Esophagus muscularis mucosa (tissue), 4 donors: ENCODE data around the gene TMEM131L. TPM values are rescaled to one million over a fixed set of nuclear protein-coding genes. Genes with fewer than 3 reads are reported as not detected.

ENCODE experiments used
- DNase-seq: peaks from one replicate; pipeline ENCODE4 v3.0.0-alpha.2; 2017; ENCODE audit errors: extremely low spot score
- H3K27ac ChIP-seq, 4 donors: fragments of 200-600 bp; sonication (generic); replicated peaks in 1 of 4; 1 replicate in 3 of 4; 2 replicates in 1 of 4; pipeline ENCODE4 v1.5.1; 2016 to 2019; ENCODE audit warnings: mild to moderate bottlenecking in 1 of 4
- H3K27me3 ChIP-seq, 4 donors: fragments of 200-600 bp; sonication (generic); one replicate each; pipeline versions ENCODE4 v1.5.1 to v1.6.0; 2016 to 2019
- H3K36me3 ChIP-seq, 4 donors: fragments of 200-600 bp; sonication (generic); one replicate each; pipeline ENCODE4 v1.5.1; 2016 to 2019
- H3K4me1 ChIP-seq, 4 donors: fragments of 200-600 bp; sonication (generic); one replicate each; pipeline ENCODE4 v1.5.1; 2016 to 2019
- H3K4me3 ChIP-seq, 4 donors: fragments of 200-600 bp; sonication (generic); 1 replicate in 2 of 4; 2 replicates in 2 of 4; pipeline ENCODE4 v1.5.1; 2016 to 2019; ENCODE audit warnings: mild to moderate bottlenecking in 4 of 4, moderate library complexity in 1 of 4
- H3K9me3 ChIP-seq, 4 donors: fragments of 200-600 bp; sonication (generic); 1 replicate in 3 of 4; 2 replicates in 1 of 4; pipeline ENCODE4 v1.5.1; 2016 to 2019
- EP300 ChIP-seq: sonication (generic); formaldehyde crosslinking; IDR thresholded peaks from one replicate; pipeline ENCODE4 v1.6.1; 2017; ENCODE audit warnings: antibody characterized with exemption
- POLR2A ChIP-seq: fragments of 450-650 bp; IDR thresholded peaks from one replicate; pipeline ENCODE4 v1.6.1; 2017; ENCODE audit warnings: antibody characterized with exemption, moderate library complexity, mild to moderate bottlenecking, low read depth
- POLR2AphosphoS5 ChIP-seq, 2 donors: sonication (generic); formaldehyde crosslinking; IDR thresholded peaks; one replicate each; pipeline ENCODE4 v1.6.1; 2017; ENCODE audit warnings: antibody characterized with exemption in 2 of 2
- WGBS: methylation state at CpG from one replicate; pipeline ENCODE4 v1.1.5; 2018; 5-methylcytosine and 5-hydroxymethylcytosine counted together
- intact Hi-C: fragments of 100-400 bp; cut with DNase I; formaldehyde crosslinking; loops from one replicate; pipeline ENCODE4 v1.15.1; 2023
- total RNA-seq, 4 donors: library from RNA; depleted of rRNA; stranded (reverse); fragments of >200 nt; gene quantifications; one replicate each; pipeline versions ENCODE4 v1.1.0 to v1.2.1, GENCODE V29; 2016
- TF ChIP-seq, protein P1 (sequence below), 3 experiments: fragments of 200-600 bp in 2 of 3; fragments of 450-650 bp in 1 of 3; sonication (generic) in 2 of 3; IDR thresholded peaks; one replicate each; pipeline ENCODE4 v1.5.1; 2017 to 2019; ENCODE audit warnings: antibody characterized with exemption in 3 of 3, mild to moderate bottlenecking in 2 of 3, moderate library complexity in 1 of 3

Gene TMEM131L
- total RNA-seq, 4 donors from 2014 or later, result 10.3 to 16.3 (median 12.1) TPM

DNA sequence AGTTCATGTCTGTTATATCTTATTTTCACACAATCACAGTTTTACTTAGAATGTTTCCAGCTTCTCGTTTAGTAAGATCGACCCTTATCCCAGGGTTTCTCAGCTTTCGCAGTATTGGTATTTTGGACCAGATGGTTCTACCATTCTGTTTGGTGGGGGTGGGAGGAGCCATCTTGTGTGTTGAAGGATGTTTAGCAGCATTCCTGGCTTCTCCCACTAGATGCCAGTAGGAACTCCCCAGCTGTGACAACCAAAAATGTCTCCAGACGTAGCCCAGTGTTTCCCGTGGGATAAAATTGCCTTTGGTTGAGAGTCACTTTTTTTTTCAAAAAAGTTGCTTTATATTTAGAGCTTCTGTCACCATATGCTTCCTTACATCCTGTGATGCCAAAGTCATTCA, 127.0 kb downstream of the TMEM131L start:
- H3K4me3 ChIP-seq, result no peak overlapping the region
- no peak for DNase-seq
- H3K27me3 ChIP-seq, result no peaks in the 10 kb centered on the region
- TF ChIP-seq, protein P1, sequence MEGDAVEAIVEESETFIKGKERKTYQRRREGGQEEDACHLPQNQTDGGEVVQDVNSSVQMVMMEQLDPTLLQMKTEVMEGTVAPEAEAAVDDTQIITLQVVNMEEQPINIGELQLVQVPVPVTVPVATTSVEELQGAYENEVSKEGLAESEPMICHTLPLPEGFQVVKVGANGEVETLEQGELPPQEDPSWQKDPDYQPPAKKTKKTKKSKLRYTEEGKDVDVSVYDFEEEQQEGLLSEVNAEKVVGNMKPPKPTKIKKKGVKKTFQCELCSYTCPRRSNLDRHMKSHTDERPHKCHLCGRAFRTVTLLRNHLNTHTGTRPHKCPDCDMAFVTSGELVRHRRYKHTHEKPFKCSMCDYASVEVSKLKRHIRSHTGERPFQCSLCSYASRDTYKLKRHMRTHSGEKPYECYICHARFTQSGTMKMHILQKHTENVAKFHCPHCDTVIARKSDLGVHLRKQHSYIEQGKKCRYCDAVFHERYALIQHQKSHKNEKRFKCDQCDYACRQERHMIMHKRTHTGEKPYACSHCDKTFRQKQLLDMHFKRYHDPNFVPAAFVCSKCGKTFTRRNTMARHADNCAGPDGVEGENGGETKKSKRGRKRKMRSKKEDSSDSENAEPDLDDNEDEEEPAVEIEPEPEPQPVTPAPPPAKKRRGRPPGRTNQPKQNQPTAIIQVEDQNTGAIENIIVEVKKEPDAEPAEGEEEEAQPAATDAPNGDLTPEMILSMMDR (IDR thresholded peaks at IDR 0.05), result no peak
- no peak for TF ChIP-seq EP300
- no peaks in the 10 kb centered on the region for H3K9me3 ChIP-seq
- peaks cover 9 to 59% (median 28%) of the 10 kb centered on the region in 4 donors for H3K36me3 ChIP-seq
- WGBS, result 95% methylated on average over 5 of the region's 5 CpGs
- H3K4me1 ChIP-seq, result peaks cover 0 to 14% (median 2%) of the 10 kb centered on the region in 4 donors
- no peak overlapping the region for H3K27ac ChIP-seq
- intact Hi-C loops, result no loop called here

DNA sequence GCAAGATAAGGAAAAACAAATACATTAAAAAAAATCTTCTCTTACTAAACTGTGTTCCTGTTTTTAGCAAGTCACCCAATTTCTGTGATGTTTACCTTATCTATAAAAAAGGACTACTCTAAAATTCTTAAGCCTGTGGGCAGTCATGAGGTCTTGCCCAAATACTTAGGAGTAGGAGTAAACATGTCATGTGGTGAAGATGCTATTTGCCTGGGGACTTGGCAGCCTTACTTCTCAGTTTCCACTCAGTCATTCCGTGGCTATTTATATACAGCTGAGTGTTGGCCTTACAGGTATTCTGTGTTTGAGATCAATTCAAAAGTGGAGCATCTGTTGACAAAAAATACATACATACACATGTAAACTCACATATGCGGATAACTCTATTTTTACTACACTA, 128.1 kb downstream of the TMEM131L start:
- WGBS, result 37% methylated on average over 2 of the region's 2 CpGs
- peak overlapping the region in 1 of 4 donors; percentile 21 for H3K27ac ChIP-seq
- H3K36me3 ChIP-seq, result peaks cover 13 to 64% (median 34%) of the 10 kb centered on the region in 4 donors

DNA sequence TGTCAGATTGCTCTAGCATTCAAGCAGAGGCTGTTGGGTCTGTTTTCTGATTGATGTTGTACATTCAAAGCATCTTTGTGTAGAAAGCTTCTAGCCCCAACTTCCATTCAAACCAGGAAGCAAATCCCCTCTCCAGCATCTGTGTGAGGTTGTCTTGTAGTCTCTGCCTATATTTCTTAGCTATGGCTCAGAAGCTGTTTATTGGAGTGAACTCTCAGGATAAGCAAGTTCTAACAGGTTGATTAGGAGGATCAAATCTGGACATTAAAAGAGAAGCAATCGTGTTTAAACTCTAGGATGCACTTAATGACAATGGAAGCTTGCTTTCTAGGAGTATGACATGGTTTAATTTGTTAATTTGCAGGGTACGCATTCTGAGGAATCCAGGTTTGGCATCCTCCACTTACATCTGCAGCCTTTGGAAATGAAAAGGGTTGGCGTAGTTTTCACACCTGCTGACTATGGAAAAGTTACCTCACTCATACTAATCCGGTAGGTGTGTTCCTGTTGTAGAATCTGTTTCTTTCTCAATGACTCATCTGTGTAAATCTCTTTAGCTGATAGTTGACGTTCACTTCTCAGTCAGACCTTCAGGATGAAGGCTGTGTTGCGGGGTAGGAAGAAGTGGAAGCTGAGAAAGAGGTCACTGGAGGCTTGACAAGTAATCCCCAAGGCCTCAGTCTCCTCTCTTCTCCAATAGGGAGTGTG, 129.9 kb downstream of the TMEM131L start:
- TF ChIP-seq POLR2AphosphoS5 (IDR thresholded peaks at IDR 0.05) (no peak), POLR2A (no peak), EP300 (no peak)
- TF ChIP-seq, protein P1 (IDR thresholded peaks at IDR 0.05), result no peak
- H3K27ac ChIP-seq, result no peak overlapping the region
- H3K27me3 ChIP-seq, result no peaks in the 10 kb centered on the region
- no peak for DNase-seq
- H3K9me3 ChIP-seq, result no peaks in the 10 kb centered on the region
- whole genome bisulfite sequencing, result 96% methylated on average over 6 of the region's 6 CpGs
- no peak overlapping the region for H3K4me3 ChIP-seq
- intact Hi-C loops, result no loop called here
- H3K4me1 ChIP-seq, result peaks cover 0 to 14% (median 2%) of the 10 kb centered on the region in 4 donors
- peaks cover 13 to 66% (median 39%) of the 10 kb centered on the region in 4 donors for H3K36me3 ChIP-seq

More for the DNA sequence above, 128.1 kb downstream of the TMEM131L start:
- no peak for DNase-seq
- Histone ChIP-seq H3K9me3 (no peaks in the 10 kb centered on the region), H3K4me3 (no peak overlapping the region), H3K27me3 (no peaks in the 10 kb centered on the region), H3K4me1 (peaks cover 0 to 14% (median 2%) of the 10 kb centered on the region in 4 donors)
- TF ChIP-seq POLR2A (no peak), POLR2AphosphoS5 (IDR thresholded peaks at IDR 0.05) (peak in 1 of 2 donors; percentile 42), EP300 (no peak)
- TF ChIP-seq, protein P1 (IDR thresholded peaks at IDR 0.05), result no peak
- intact Hi-C loops, result no loop called here

DNA sequence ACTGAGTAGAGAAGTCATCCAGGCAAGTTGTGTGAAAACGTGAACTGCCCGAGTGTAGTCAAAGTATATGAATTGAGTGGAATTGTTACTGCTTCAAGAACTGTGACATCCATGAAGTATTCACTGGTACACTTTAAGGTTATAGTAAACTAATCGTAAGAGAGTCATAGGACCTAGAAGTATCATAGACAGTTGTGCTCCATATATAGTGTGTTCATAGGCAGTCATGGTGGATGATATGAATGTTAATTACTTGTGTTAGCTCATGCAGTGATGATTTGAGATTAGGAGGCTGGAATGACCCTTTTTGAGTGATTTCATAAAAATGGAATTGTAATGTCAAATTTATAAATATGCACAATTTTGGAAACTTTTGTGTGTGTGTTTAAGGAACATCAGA, 136.6 kb downstream of the TMEM131L start:
- no peaks in the 10 kb centered on the region for H3K9me3 ChIP-seq
- TF ChIP-seq POLR2A, result no peak
- TF ChIP-seq, protein P1 (IDR thresholded peaks at IDR 0.05), result no peak
- TF ChIP-seq POLR2AphosphoS5 (IDR thresholded peaks at IDR 0.05), result no peak
- no peak for TF ChIP-seq EP300
- H3K4me3 ChIP-seq, result no peak overlapping the region
- intact Hi-C loops, result no loop called here
- DNase-seq, result no peak
- WGBS, result 97% methylated on average over 3 of the region's 3 CpGs
- no peak overlapping the region for H3K27ac ChIP-seq
- no peaks in the 10 kb centered on the region for H3K27me3 ChIP-seq
- H3K4me1 ChIP-seq, result no peaks in the 10 kb centered on the region
- peaks cover 9 to 84% (median 69%) of the 10 kb centered on the region in 4 donors for H3K36me3 ChIP-seq

DNA sequence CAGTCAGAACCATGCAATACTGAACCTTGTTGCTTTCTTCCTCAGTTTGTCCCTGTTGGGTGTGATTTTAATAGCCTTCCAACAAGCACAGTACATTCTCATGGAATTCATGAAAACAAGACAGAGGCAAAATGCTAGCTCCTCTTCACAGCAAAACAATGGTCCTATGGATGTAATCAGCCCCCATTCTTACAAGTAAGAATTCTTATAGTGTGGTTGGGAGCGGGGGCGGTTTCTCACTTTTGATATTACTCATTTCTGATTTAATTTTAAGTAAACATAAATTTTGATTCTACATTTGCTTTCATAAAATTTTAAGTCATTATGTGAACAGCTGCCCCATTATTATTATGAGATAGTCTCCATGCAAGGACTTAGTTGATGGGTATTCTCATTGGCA, 137.1 kb downstream of the TMEM131L start:
- H3K36me3 ChIP-seq, result peaks cover 9 to 81% (median 67%) of the 10 kb centered on the region in 4 donors
- intact Hi-C loops, result no loop called here
- no peak for TF ChIP-seq POLR2A
- TF ChIP-seq, protein P1 (IDR thresholded peaks at IDR 0.05), result no peak
- no peak for TF ChIP-seq POLR2AphosphoS5 (IDR thresholded peaks at IDR 0.05)
- no peak for TF ChIP-seq EP300
- no peak overlapping the region for H3K4me3 ChIP-seq
- 92% methylated on average over 2 of the region's 2 CpGs for WGBS
- no peaks in the 10 kb centered on the region for H3K9me3 ChIP-seq
- H3K27ac ChIP-seq, result no peak overlapping the region
- no peak for DNase-seq
- no peaks in the 10 kb centered on the region for H3K4me1 ChIP-seq
- no peaks in the 10 kb centered on the region for H3K27me3 ChIP-seq
